Measurements from ENCODE around the gene CXCR5. TPM values are rescaled to one million over a fixed set of nuclear protein-coding genes. Genes with fewer than 3 reads are reported as not detected.
A peak's percentile ranks its signal among the peaks of the same experiment; 100 is the strongest.

The CXCR5 gene
- total and polyA plus RNA-seq, 2 of the 4 experiments (the other 2 are of a cell fraction), result not detected

DNA sequence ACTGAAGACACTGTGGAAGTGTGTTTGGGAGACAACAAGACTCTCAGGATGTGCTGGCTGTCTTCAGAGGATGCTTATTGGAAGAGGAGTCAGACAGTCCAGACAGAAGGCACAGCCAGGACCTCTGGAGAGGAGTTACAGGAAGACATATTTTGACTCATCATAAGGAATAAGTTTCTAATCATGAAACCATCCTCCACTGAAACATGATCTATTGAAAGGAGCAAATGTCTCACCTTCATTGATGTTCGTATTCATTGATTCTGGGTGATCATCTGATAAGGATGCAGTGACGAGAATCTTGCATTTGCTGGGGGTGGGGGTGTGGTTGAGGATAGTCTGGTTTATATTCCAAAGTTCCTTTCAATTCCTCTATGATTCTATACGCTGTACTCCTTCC is 2.5 kb upstream of the CXCR5 start:
- no peak overlapping the region for H3K23ac ChIP-seq (ENCODE audit: low read depth, low read length)
- no peaks in the 10 kb centered on the region for H3K9me3 ChIP-seq (ENCODE audit: control insufficient read depth, insufficient read depth, low read length)
- no peak overlapping the region for H2BK5ac ChIP-seq (ENCODE audit: low read depth, low read length, poor library complexity, severe bottlenecking)
- H3K56ac ChIP-seq (ENCODE audit: extremely low read depth, insufficient read depth, low read length), result no peak overlapping the region
- H4K5ac ChIP-seq (ENCODE audit: low read depth, low read length), result no peak overlapping the region
- DNase-seq (peak; percentile 13), ATAC-seq (ENCODE audit: low read depth) (no peak)
- no peaks in the 10 kb centered on the region; the same call in 1 of the 2 replicates for H3K27me3 ChIP-seq (ENCODE audit: control insufficient read depth, insufficient read depth, low read length)
- BruUV-seq (replicated peaks), result no TSS peak
- no peak overlapping the region for H2BK15ac ChIP-seq (ENCODE audit: low read depth, low read length)
- no CpG with 5 or more reads among the region's 3 CpGs for WGBS, 2 experiments (ENCODE audit: extremely low coverage in 2 of 2, insufficient read length in 1 of 2)
- H2BK120ac ChIP-seq (ENCODE audit: low read depth, low read length), result no peak overlapping the region
- CTCF ChIA-PET, result no interaction called here
- no peak overlapping the region for H4K8ac ChIP-seq (ENCODE audit: low read depth in 2 of 2, low read length in 2 of 2)
- no peak overlapping the region for H4K91ac ChIP-seq (ENCODE audit: insufficient read depth, low read depth, low read length)
- H2BK20ac ChIP-seq (ENCODE audit: low read depth, low read length), result no peak overlapping the region
- no peak overlapping the region for H3K18ac ChIP-seq (ENCODE audit: low read depth, low read length)
- no peak overlapping the region for H3K14ac ChIP-seq (replicated peaks; ENCODE audit: low read depth, low read length)
- POLR2A ChIA-PET (ENCODE audit: unreplicated experiment), result no interaction called here
- dilution Hi-C loops (cut with HindIII; ENCODE audit: low sequenced_read_pairs, unreplicated experiment), result no loop called here
- H3K36me3 ChIP-seq (ENCODE audit: control insufficient read depth, insufficient read depth, low read length), result no peaks in the 10 kb centered on the region
- in situ Hi-C loops (cut with MboI; ENCODE audit: low sequenced_read_pairs), result no loop called here
- no peak overlapping the region for H3K9ac ChIP-seq (ENCODE audit: low read depth, low read length)
- TF ChIP-seq POLR2A (IDR thresholded peaks at IDR 0.05; ENCODE audit: low read depth, low read length) (no peak), NFE2L2 (IDR thresholded peaks at IDR 0.05; ENCODE audit: low read depth, low read length) (no peak)
- H3K9me1 ChIP-seq (ENCODE audit: insufficient read depth, low read length), result no peaks in the 10 kb centered on the region
- H2AK9ac ChIP-seq (replicated peaks; ENCODE audit: low read depth, low read length, poor library complexity), result no peak overlapping the region
- no peaks in the 10 kb centered on the region; the same call in 1 of the 2 replicates for H3K4me1 ChIP-seq (ENCODE audit: control insufficient read depth, insufficient read depth, low read length)
- intact Hi-C loops (cut with micrococcal nuclease), result no loop called here
- H2AK5ac ChIP-seq (ENCODE audit: low read depth, low read length), result no peak overlapping the region
- no peak overlapping the region for H3K4me3 ChIP-seq (ENCODE audit: insufficient read depth, low read depth, low read length)
- no peaks in the 10 kb centered on the region for H4K20me1 ChIP-seq (ENCODE audit: insufficient read depth, low read length)
- no peak overlapping the region for H3K4me2 ChIP-seq (ENCODE audit: low read depth, low read length)
- H3K27ac ChIP-seq (ENCODE audit: insufficient read depth, low read length), result no peak overlapping the region
- H3K4ac ChIP-seq (ENCODE audit: low read depth, low read length), result no peak overlapping the region
- no peaks in the 10 kb centered on the region for H3K79me1 ChIP-seq (ENCODE audit: low read depth in 1 of 2, low read length in 2 of 2)
- no peak overlapping the region for H2AFZ ChIP-seq (replicated peaks; ENCODE audit: low read length, poor library complexity)
